Right kidney (tissue), 1 donor: ENCODE measurements around the gene METTL14.

ENCODE experiments used
- DNase-seq: peaks from one replicate; pipeline ENCODE4 v3.0.0-alpha.2; 2016

Gene METTL14

DNA sequence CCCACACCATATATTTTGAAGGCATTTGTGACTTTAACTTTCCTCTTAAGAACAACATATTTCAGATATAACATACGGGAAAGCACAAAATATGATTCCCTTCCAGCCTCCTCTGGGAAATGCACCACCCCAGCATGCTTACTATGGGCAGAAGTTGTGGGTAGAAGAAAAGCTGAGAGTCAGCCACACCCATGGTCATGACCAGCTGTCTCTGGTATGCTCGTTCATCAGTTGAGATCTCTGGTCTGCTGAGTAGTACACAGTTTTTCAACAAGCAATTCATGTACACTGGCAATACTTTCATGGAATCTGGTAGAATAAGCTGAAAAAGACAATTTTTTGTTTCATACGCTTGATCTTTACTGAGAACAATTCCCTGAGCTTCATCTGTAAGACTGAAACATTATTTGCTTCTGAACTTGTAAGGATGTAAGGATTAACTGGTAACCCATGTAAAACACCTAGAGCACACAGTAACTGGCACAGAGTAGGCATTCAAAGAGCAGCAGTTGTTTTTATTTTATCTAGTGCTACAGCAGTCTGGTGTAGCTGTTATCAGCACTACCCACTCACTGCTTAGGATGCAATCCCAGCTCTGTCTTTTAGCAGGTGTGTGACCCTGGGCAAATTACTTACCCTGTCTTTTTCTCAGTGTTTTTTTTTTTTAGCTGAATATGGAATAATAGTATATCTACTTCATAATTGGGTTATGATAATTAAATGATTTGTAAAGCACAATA lies 47.6 kb downstream of the METTL14 start:
- DNase-seq, result no peak

DNA sequence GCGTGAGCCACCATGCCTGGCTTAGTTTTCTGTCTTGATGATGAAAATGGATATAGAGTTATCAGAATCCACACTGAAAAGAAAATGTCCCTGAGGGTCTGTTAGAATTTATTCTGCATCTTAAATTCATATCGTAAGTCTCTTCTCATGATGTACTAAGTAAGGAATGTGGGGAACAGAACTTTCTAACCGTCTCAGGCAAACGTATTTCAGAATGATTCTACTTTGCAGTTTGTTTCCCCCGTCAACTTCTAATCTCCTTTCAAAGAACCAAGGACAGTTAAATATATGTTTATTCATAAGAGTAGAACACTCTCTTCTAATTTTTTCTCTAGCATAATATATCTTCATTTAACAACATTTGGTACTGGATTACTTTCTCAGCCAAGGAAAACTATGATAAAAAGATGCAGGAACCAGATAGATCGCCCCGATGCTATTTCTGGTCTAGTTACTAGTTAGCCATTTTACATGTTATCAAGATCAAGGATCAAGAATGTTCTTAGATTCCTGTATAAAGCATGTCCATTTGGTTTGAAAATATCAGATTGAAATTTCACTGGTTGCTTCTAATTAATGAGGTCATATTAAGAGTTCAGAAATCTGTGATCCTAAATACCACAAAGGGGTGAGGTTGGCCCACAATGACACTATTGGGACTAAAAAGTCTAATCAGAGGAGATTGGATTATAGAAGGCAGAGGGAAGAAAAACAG lies 49.5 kb downstream of the METTL14 start:
- no peak for DNase-seq

DNA sequence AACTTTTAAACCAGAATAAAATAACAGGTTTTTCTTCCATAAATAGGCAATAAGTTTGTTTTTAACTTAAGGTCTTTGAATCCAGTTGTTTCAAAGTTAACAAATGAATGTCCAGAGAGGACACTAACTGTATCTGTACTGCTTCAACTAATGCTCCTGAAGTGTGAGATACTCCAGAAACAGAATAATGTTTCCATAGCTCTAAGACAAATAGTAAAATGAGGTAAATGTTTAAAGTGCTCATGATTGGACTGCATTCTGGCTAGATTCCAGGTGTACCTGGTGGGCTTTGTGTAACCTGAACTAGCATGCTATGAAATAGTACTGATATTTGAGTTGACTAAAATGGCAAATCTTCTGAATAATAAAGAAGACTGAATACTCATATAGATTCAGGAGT lies 51.7 kb downstream of the METTL14 start:
- DNase-seq, result no peak

DNA sequence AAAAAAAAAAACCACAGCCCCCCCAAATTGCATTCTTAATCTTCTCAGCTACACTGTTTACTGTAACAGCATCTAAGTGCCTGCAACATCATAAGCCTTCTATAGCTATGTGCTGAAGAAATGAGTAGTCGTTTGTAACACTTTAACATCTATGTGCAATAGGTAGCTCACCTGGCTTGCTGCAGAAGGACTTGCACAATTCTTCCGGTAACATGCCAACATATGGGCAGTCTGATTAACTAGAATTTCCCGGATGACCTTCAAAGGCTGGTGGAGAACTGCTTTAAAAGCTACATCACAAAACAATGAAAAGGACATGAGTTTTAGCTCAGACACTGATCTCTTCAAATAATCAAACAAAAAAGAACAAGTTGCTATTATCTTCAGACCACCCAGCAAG lies 52.9 kb downstream of the METTL14 start:
- DNase-seq, result no peak

DNA sequence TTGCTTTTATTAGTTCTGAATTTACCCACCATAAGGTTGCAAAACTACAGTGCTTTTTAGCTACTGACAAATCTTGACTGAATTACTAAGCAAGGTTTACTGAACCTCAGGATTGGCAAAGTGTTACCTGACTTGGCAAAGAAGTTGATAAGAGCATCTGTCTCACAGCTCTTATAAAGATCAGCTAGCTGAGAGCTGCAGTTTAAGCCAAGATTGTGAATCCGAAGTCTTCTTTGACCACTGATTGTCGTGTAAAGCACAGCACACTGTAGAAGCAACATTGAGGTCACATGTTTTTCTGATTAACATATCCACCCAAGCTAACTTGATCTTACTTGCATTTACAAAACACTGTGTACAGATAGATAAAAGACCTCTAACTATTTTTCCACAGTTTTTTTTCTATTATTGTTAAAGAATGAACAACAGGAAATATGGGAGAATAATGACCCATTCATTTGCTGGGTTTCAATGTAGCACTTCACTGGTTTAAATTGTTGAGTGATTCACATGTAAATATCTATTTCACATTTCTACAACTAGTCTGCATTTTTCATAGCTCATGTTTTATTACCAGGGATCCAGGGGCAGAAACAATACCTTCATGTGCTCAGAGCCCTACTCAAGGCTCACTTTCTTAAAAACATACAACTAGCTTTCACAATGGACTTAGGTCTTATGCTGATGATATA lies 54.0 kb downstream of the METTL14 start:
- DNase-seq, result no peak

DNA sequence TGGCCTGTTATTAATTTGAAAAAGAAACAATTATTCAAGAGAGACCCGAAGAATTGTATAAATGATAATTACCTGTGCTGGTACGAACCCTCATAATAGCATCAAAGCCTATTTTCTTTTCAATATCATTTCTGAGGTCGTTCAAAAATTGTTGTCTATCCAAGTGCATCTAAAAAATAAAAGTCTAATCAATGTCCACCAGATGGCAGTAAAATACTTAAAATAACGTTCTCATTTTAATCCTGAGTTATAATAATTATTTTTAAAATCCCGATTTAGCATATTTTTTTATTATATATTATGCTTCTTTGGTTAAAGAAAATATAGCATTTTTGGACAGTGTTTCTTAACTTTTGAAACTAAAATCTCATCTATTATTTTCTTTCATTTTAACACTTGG lies 55.7 kb downstream of the METTL14 start:
- DNase-seq, result no peak

DNA sequence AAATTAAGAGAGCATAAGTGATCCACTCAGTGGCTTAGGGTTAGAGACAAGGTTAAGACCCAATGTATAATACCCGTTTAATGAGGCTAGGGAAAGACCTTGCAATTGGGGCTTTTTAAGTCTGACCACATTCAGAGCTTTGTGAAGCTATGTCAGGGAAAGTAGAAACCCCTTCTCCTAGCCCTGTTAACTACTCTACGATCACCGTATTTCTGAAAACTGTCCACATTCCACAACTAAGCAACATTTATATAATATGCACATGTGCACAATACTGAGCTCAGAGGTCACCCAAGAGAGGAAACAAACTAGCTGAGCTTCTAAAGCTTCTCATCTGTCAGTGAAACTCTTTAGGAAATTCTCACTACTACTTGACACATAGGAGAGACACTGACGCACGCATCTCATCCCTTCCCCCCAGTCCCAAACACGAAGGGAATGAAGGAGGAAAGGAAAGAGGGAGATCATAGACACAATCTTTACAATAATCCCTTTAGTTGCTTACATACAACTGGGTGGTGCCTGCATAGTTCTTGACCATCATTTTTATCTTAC lies 56.2 kb downstream of the METTL14 start:
- peak; percentile 9 for DNase-seq

DNA sequence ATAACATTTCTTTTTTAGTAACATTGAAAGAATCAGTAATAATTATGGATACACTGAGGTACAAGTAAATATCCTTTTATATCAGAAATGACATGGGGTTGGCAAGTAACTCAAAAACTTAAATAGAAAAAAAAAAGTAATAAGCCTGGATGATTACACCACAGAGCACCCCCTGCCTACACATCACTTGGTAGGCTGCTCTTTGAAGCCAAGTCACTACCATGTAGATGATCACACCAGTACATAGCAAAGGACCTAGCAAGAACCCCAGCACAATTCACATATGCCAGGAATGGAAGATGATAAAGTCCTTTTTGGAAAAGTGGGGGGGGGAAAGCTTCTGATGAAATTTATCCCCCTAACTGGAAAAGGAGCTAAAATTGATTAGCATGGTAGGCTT lies 56.9 kb downstream of the METTL14 start:
- DNase-seq, result no peak

DNA sequence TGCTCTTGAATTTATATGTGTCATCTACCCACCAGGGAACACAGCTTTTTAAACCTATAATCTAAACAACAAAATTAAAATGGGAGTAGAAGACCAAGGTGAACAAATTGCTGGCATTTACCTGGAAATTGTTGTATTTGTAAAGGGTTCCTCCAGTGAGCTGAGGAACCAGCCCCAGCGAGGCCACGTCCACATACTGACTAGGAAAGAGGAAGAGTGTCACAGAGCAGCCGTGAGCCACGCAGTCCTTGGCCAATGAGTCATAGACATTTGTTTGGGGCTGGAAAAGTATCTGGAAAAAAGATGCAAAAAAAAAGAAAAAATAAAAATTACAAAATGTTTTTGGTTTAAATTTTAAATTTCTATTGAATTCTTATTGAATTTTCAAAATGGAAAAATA lies 58.7 kb downstream of the METTL14 start:
- DNase-seq, result no peak

DNA sequence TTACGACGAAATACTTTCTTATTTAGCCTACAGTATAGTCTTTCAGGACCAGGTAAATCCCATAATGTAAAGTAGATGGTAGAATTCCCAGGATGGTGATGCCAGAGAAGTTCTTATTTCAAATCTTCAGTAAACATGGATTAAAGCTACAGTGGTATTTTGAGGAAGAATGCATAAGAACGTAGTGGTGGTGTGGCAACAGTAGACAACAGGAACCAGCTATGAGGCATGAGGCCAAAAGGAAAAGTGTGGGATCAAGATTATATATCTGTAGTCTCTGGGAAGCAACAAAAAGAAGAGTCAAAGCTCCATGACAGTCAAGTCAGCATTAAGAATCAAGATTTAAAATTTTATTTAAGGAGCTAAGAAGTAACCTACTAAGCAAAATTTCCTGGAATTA lies 60.2 kb downstream of the METTL14 start:
- no peak for DNase-seq

DNA sequence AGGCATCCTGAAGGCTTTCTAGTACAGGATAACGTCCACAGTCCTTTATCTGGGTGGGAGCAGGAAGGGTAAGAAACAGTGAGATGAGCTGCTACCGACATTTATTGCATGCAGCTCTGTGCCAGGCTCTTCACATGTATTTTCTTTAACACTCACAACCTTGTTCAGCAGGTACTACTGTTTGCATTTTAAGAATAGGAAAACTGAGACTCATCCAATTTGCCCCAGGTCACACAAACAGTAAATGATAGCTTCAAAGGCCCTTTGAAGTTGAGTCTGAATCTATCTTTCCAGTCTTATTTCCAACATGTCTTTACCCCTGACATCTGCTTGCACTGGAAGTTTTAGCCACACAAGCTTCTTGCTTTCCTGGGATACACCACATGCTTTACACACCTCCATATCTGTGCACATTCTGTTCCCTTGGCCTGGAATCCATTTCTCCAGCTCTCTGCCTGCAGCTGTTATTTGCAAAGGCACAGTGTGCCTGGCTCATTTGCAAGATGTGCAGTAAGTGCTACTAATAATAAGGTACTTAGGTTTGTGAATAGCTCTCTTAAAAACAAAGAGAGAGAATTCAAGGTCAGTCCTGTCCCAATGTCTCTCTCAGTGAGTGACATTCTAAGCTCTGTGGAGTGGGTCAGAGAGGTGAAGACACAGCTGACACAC lies 61.2 kb downstream of the METTL14 start:
- no peak for DNase-seq

DNA sequence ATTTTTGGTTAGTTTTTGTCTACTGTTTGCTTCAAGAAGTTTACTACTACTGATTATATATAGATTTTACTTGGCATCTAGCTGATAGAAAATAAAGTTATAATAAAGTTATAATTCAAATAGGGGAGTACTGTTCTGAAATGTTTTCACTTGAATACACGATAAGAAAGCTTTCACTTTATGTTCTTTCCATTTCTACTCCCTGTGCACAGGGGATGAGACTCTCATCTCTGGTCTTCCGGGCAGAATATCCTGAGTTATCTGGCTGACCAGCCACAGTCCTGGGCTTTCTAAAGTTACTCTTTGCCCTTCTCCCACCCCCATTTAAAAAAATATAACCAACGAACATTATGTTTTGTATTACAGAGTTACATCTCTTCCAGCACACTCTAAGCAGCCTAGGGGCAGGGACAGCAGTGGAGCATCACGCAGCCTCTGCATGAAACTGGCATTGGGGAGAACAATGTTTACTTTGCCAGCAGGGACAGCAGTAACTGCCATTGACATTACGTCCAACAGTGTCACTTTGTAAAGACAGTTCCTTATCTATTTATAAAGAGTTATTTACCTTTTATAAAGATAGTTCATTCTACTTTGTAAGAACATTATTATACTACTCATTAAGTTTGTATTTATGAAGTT lies 64.3 kb downstream of the METTL14 start:
- DNase-seq, result no peak

DNA sequence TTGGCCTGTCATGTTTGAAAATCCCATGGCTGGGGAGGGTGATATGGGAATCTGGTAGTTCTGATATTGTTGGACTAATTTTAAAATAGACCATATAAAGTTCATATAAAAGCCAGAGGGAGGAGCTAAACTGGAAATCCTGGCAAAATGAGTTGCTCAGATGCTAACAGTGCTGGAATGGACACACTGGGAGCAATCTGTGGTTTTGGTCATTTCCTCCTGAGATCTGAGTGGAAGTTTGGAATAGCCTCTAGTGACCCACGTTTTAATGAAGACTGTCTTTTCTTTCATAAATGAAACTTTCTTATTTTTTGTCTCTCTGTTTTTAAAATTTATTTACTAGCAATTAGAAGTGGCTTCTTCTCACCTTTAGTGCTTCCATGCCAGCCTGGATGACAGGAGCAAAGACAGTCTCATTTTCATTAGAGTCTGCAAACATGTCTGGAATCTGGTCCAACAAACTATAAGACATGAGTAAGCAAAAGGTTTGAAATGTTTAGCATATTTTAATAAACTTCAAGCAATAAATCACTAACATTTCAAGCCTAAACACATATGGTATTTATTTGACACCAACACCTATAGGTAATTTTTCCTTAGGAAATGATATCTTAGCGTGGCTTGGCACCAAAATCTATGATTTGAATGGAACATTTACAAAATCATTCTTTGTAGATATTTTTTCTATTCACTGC lies 66.6 kb downstream of the METTL14 start:
- no peak for DNase-seq

DNA sequence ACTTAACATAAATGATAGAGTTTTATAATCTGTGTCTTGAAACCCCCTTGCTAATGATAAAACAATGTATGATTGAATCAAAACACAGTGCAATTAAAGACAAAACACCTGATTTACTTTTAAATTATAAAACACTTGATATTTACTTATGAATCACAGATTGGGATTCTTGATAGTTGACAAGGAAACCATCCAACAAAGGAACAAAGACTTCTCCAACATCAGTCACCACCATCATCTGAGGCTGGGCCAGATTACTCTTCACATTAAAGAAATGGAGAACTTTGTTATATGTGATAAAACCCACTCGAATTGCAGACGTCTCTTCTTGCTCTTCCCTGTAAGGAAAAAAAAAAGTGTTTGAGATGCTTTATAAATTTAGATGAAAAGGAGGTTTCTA lies 67.4 kb downstream of the METTL14 start:
- no peak for DNase-seq

DNA sequence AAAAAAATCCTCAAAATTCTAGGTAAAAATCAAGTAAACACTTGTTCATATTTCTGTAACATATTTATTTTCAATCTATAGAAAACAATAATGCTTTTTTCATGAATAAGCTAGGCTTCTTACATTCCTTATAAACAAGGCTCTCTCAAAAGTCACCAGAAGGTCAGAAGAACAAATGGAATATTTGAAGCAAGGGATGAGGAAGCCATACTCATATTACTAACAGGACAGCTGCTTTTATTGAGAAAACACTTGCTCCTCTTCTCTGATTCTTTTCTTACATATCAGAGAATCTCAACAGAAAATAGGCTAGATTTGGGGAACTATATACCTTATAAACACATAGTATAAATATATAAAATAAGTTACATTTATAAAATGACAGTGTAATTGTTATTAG lies 67.9 kb downstream of the METTL14 start:
- DNase-seq, result no peak

DNA sequence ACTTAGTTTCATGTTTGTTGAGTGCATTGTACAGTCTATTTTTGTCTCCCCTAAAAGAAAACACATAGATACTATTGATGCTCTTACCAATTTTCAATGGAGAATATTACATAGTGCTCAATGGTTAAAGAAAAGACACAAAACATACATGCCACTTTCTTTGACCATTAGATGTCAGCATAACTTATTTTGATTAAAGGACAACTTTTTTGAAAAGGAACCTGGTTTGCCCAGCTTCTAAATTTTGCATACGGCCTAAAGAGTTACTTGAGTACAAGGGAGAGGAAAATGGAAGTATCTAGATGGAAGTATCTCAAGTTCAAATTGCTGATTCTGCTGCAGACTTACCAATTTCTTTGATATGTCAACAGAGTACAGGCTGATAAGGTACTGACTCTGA lies 68.5 kb downstream of the METTL14 start:
- DNase-seq, result no peak

DNA sequence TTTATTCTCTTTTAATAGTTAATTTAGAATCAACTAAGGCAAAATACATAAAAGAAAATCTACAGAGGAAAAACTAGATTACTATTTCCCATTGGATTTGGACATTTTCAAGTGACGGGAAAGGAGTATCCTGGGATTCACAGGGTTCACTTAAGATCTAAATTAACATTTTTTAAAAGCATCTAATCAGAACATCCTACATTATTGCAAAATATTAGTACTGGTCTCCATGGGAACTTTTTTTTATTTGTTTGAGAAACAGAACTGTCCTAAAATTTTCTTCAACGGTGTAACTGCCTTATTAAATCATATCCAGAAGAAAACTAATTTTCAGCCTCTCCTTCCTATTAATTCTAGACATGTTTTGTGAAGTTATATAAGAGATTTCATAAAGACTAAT lies 69.7 kb downstream of the METTL14 start:
- no peak for DNase-seq

DNA sequence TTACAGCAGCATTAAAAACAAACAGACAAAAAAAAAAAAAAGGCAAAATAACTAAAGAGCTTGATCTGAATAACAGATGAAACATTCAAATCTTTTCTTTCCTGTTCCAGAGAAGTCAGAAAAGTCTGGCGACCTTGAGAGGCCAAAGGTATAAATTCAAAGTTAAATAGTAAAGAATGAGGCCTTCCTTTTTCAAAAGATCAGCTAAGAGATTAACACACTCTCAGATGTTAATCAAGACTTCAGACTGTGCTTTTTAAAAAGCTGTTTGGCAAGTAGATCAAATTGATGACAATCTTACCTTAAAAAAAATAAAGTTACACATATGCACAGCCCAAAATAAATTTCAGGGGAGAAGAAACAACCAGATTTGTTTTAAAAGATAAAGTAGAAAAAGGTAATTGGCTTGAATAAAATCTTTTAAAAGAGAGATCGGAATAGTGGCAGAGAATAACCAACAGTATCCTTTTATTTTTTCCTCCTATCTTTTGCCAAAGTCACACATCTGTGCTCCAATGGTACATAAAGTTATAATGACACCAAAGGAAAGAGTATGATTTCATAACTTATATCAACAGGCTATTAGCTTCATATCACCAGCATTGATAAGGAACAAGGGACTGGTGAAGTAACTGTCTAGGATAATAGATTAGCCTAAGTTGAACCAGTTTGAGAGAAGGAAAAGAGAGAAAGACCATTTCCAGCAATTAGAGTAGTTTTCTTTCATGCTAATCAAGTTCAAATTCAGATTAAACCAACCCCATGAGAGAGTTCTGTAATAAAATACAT lies 70.4 kb downstream of the METTL14 start:
- no peak for DNase-seq

DNA sequence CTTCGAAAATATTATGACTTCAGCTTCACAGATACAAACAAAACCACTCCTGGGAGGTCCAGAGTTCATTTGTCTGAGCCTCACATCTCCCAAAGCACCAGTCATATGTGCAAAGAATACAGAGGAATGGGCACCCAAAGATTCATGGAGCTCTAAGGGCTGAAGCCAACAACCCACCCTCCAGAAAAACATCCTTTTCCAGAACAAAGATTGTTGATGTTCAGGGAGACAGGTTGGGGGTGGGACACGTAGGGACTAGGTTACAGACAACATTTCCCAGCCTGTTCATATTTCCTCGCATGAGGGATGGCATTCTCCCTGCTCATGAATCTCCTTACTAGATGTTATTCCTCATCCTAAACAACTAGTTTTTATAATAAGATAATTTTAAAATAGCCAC lies 71.2 kb downstream of the METTL14 start:
- no peak for DNase-seq

DNA sequence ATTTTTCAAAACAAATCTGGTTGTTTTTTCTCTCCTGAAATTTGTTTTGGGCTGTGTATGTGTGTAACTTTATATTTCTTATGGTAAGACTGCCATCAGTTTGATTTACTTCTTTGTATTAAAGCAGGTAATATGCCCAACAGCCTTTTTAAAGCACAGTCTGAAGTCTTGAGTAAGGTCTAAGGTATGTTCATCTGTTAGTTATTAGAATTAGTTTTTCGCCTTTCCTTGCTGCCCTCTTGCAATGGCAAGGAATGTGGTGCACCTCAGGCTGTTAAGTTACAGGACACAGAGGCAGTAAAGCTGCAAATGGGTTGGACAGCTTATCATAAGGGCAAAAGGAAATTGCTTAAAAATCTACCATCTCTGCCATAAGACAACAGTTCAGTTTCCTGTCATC lies 71.8 kb downstream of the METTL14 start:
- DNase-seq, result no peak

DNA sequence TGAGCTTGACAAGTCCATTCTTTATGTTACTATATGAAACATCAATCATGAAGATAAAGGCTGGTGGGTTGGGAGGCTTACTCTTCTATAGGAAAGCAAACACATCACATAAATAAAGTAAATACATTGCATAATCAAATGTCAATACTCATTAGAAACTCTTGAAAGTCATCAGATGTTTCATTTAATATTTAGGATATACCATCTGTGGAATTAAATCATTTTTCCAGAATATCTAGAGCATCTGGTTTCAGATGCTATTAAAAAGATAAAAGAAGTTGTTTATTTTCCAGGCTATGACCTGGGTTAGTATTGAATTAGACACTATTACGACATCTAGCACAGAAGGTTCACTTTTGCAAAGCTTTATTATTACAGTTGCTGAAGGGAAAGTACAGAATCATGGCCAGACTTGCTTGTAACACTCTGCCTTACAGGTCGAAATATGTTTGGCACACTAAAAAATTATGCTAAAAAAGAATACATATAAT lies 72.6 kb downstream of the METTL14 start:
- DNase-seq, result no peak
